ENCODE results near the gene SYNPR.

Gene SYNPR

GRCh38 chr3:63523100-63523499 lies 245.0 kb downstream of the SYNPR start:
- no peak for DNase-seq (ENCODE audit: extremely low read depth in 1 of 2, low read depth in 1 of 2)

DNA sequence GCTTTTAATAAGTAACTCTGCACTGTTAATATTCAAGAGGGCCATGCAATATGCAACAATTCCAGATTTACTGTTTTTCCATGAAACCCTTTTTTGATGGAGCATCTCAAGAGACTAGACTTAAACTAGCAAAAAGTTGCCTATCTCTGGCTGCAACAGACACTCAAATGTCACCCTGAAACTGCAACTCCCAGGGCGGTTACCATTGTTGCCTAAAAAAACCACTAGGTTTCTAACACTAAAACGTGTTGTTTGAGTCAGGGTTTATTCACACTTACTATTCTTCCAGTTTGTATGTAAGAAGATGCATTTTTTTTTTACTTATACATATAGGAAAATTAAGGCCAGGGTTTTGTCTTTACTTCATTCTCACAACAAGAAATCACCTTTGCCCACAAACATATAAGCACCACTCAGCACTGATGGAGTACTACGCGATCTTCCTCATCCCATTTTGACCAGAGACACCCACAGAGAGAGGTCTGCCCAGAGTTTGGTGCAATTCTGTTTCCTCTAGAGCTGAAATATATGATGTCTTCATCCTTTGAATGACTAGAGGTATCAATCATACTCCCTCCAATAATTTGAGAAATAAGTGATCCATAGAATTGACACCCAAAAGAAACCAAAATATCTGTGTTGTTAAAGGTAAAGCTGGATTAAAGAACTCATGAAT lies 250.4 kb downstream of the SYNPR start:
- DNase-seq (ENCODE audit: extremely low read depth in 1 of 2, low read depth in 1 of 2), result no peak

DNA sequence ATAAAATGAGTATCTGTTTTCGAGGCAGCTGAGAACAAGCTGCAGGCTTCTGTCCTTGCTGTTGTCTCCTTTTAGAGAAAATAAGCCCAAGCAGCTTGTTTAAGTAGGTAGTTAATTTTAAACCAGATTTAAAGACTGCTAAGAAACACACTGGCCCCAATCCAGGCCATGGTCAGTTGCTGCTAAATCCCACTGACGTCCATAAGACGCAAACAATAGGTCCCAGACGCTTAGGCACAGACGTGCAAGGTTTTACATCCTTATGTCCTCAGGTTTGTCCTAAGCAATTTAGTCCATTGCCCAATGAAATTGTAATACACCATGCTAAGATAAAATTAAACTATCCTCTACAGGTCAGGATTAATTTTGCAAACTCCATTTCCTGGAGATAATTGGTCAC lies 254.4 kb downstream of the SYNPR start:
- no peak for DNase-seq (ENCODE audit: extremely low read depth in 1 of 2, low read depth in 1 of 2)

GRCh38 chr3:63538919-63539318 lies 260.8 kb downstream of the SYNPR start:
- no peak for DNase-seq (ENCODE audit: extremely low read depth in 1 of 2, low read depth in 1 of 2)

DNA sequence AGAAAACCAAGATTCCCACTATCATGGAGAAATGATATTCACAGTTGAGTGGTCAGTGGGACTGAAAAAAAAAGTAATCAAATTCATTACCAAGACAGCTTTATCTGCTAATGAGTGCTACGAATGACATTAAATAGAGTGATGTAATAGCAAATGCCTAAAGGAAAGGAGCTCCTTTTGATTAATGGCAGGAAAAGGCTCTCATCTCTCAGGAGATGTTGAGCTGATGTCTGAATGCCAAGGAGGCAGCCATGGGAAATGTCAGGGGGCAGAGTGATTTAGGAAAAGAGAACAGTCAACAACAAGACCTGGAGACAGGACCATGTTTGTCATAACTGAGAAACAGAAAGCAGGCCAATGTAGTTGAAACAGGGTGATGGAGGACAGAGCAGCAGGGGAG lies 277.7 kb downstream of the SYNPR start:
- DNase-seq (ENCODE audit: extremely low read depth in 1 of 2, low read depth in 1 of 2), result no peak

GRCh38 chr3:63556401-63556800 lies 278.3 kb downstream of the SYNPR start:
- DNase-seq (ENCODE audit: extremely low read depth in 1 of 2, low read depth in 1 of 2), result no peak

DNA sequence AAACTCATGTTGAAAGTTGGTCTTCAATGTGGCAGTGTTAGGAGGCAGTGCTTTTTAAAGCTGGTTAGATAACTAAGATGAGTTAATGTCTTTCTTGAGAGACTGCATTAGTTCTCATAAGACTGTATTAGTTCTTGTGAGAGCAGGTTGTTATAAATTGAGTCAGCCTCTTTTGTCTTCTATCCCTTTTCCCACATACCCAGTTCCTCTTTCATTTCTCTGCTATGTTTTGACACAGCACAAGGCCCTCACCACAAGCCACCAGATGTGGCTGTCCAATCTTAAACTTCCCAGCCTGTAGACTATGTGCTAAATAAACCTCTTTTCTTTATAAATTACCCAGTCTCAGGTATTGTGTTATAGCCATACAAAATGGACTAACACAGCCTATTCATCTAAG lies 279.8 kb downstream of the SYNPR start:
- DNase-seq (ENCODE audit: extremely low read depth in 1 of 2, low read depth in 1 of 2), result no peak

DNA sequence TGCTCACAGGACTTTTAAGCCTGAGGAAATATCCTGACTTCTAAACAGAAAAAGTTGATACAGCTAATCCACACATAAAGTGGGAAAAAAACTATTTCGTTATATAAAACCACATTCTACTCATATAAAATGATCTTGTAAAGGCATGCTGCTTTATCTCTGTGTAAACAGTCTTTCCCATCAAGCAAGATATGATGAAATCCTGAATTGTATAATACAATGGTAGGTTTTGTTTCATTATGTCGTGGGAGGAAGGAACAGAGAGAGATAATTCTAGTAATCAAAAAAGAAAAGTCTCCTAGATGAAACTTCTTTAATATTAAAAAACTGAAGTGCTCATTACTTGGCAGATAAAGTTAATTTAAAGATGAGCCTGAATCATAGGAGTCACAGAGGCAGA lies 281.8 kb downstream of the SYNPR start:
- DNase-seq (ENCODE audit: extremely low read depth in 1 of 2, low read depth in 1 of 2), result no peak

DNA sequence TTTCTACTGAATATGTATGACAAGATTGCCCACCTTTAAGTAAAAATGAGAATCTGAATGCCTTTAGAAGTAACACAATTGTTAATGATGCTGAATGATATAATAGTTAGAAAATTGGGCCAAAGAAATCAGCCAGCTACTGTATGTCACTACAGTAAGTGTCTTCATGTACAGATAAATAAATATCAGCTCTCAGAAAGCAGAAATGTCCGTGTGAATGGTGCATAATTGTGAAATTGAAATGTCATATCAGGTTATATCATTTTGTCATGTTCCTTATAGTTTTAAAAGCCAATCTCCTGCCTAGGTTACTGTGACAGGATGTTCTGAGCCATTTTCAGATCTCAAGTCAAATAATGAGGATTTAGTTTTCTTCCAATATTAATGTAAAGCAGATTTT lies 283.8 kb downstream of the SYNPR start:
- no peak for DNase-seq (ENCODE audit: extremely low read depth in 1 of 2, low read depth in 1 of 2)

DNA sequence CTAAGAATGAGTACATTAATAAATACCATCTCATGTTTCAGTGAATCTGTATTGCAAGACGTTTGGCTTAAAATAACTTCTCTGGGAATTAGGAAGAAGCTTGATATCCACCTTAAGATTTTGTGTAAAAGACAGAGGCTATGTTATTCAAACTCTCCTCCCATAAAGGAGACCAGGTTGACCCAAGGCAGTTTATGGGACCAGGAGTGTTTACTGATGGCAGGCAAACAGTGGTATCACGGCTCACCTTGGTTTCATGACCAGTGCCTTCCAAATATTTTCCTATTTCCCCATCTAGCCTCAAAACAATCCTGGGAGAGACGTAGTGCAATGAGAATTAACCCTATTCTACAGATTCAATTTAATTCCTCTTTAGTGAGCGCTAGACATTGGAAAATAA lies 284.2 kb downstream of the SYNPR start:
- no peak for DNase-seq (ENCODE audit: extremely low read depth in 1 of 2, low read depth in 1 of 2)

- no peak for DNase-seq (ENCODE audit: extremely low read depth in 1 of 2, low read depth in 1 of 2)
Measured at GRCh38 chr3:63563572-63563971, 285.5 kb downstream of the SYNPR start.

DNA sequence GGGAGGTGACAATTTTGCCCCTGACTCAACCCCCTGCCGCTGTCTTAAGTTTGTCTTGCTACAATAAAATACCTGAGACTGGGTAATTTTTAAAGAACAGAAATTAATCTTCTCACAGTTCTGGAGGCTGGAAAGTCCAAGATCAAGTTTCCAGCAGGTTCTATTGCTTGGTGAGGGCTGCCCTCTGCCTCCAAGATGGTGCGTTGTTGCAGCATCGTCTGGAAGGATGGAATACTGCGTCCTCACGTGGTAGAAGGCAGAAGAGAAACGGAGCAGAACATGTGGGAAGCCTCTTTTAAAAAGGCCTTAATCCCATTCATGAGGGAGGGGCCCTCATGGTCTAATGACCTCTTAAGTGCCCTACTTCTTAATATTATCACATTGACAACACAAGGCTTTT lies 287.1 kb downstream of the SYNPR start:
- DNase-seq (ENCODE audit: extremely low read depth in 1 of 2, low read depth in 1 of 2), result no peak

GRCh38 chr3:63571682-63572081 lies 293.6 kb downstream of the SYNPR start:
- DNase-seq (ENCODE audit: extremely low read depth in 1 of 2, low read depth in 1 of 2), result no peak

DNA sequence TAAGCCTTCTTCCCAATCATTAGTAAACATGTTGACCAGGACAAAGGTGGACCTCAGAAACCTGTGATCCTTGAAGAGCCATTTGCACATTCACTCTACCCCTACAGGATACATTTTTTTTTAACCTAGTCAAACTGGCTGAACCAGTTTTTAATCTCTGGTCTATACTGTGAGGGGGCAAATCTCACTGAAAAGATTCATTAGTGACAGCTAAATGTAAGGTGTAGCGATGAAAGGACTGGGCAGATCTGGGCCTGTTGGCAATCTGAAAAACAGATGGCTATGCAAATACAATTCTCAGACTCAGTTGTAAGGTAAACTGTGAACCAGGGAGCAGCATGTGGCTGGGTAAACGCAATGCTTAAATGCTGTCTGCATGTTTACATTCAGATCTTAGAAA lies 298.7 kb downstream of the SYNPR start:
- no peak for DNase-seq (ENCODE audit: extremely low read depth in 1 of 2, low read depth in 1 of 2)

GRCh38 chr3:63578858-63579257 lies 300.8 kb downstream of the SYNPR start:
- DNase-seq (ENCODE audit: extremely low read depth in 1 of 2, low read depth in 1 of 2), result no peak

GRCh38 chr3:63580151-63580550 lies 302.0 kb downstream of the SYNPR start:
- DNase-seq (ENCODE audit: extremely low read depth in 1 of 2, low read depth in 1 of 2), result no peak

GRCh38 chr3:63582943-63583500 lies 304.9 kb downstream of the SYNPR start:
- no peak for DNase-seq (ENCODE audit: extremely low read depth in 1 of 2, low read depth in 1 of 2)

DNA sequence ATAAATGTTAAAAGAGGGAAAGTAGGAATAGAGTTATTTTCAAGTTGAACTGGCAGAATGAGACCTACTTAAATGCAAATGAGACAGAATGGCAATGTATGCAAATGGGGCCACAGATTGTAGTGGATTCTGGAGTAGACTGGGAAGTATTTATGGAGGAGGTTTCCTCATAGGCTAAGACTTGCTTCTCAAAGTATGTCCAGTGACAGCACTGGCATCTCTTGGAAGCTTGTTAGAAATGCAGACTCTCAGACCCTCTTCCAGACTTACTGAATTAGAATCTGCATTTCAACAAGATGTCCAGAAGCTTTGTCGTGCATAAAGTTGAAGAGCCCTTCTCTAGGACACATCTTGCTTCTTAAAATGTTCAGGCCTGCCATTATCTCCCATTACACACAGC lies 306.6 kb downstream of the SYNPR start:
- DNase-seq (ENCODE audit: extremely low read depth in 1 of 2, low read depth in 1 of 2), result no peak

GRCh38 chr3:63585927-63586326 lies 307.8 kb downstream of the SYNPR start:
- DNase-seq (ENCODE audit: extremely low read depth in 1 of 2, low read depth in 1 of 2), result no peak

DNA sequence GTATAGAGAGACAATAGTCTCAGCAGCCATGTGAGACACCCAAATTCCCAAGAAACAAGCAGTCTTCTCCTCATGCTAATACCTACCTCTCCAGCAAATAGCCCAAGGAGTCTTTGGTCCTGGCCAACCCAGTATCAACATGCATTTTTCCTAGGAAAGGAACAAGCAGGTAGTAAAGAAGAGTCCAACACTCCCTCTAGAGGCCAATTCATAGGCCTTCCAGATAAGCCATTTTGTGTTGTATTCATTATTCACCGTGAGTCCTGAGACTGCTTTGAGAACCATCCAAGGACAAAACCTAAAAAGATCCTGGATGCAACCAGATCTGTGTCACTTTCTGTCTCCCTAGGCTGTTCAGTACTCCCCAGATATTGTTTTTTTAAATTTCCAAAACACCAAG lies 310.8 kb downstream of the SYNPR start:
- DNase-seq (ENCODE audit: extremely low read depth in 1 of 2, low read depth in 1 of 2), result no peak

- DNase-seq (ENCODE audit: extremely low read depth in 1 of 2, low read depth in 1 of 2), result no peak
Measured at GRCh38 chr3:63593779-63594178, 315.7 kb downstream of the SYNPR start.

DNA sequence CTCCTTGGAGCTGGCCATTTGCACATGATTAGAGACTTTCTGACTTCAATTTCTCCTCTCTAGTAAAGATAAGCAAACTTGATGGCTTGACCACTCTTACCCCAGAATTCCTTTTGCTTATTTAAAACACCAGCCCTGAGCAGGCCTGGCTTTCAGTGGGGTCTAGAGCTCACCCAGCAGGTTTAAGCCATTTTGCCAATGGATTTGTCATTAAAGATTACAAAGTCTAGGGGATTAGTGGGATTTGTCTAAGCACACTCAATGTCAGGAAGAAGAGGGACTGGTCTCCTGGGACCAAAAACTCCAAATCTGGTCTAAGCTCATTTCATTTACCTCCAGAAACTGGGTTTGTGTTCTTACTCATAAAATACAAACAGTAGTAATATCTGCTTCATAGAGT lies 317.1 kb downstream of the SYNPR start:
- DNase-seq (ENCODE audit: extremely low read depth in 1 of 2, low read depth in 1 of 2), result no peak

GRCh38 chr3:63597019-63597418 lies 318.9 kb downstream of the SYNPR start:
- DNase-seq (ENCODE audit: extremely low read depth in 1 of 2, low read depth in 1 of 2), result no peak

Measured in activated CD8-positive, alpha-beta memory T cell treated with anti-CD3 and anti-CD28 coated beads for 1 hour (primary cell).